IPS-NIHi11 (cell line): ENCODE results near the gene MMRN2.

ENCODE experiments used
- DNase-seq: peaks from one replicate; pipeline ENCODE4 v3.0.0; 2012; ENCODE audit warnings: mixed read lengths, low spot score

Gene MMRN2

GRCh38 chr10:86970162-86970981 is 13.0 kb upstream of the MMRN2 start:
- peak; percentile 62 for DNase-seq

- no peak for DNase-seq
These were observed 12.1 kb upstream of the MMRN2 start for GRCh38 chr10:86969421-86970041.

DNA sequence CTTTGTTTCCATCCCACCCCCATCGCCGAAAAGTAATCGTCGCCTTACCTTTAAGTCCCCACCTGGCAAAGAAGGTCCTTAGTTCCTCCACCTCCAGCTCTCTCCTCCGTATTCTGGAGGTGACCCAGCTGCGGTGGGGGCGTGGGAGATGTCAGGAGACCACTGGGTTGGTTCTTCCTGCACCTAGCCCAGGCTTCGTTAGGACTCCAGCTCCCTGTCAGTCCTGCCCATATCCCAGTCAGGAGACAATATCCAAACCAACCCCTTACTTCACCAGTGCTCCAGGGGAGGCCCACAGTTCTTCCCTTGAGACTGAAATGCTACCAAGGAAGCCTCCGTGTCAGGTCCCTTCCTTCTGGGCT is 11.6 kb upstream of the MMRN2 start:
- no peak for DNase-seq

DNA sequence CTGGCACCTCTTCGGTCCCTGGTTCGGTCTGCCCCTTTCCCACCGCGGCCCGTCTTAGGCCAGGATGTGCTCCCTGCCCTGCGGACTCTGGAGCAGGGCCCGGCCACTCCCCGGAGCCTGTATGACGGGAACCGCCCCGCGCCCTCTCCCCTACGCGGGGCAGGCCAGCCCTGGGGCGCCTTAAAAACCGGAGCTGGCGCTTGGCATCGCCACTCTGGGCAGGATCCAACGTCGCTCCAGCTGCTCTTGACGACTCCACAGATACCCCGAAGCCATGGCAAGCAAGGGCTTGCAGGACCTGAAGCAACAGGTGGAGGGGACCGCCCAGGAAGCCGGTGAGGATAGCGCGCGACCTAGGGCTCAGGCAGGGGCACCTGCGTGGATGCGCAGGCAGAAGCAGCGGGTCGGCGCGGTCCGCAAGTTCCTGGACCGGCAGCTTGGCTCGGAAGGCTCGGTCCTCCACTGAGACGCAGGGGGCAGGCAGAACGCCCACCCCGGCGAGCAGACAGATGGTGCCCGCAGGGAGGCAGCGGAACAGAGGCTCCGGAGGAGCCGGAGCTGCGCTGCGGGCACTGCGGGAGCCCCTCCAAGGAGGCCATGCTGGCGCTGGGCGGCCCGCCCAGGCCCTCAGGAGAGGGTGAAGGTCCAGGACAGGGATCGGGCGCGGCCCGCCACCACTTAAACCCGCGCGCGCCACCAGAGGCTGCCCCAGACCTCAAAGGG is 11.0 kb upstream of the MMRN2 start, which contains the start of gene ADIRF:
Gene ADIRF, plus strand, starts transcription at position 212 of the 723 bp plus-strand sequence. Its CDS starts 63 bp downstream, at position 275.
- peak; percentile 4 for DNase-seq

- peak; percentile 5 for DNase-seq
These were observed 10.1 kb upstream of the MMRN2 start for GRCh38 chr10:86967481-86967941.

DNA sequence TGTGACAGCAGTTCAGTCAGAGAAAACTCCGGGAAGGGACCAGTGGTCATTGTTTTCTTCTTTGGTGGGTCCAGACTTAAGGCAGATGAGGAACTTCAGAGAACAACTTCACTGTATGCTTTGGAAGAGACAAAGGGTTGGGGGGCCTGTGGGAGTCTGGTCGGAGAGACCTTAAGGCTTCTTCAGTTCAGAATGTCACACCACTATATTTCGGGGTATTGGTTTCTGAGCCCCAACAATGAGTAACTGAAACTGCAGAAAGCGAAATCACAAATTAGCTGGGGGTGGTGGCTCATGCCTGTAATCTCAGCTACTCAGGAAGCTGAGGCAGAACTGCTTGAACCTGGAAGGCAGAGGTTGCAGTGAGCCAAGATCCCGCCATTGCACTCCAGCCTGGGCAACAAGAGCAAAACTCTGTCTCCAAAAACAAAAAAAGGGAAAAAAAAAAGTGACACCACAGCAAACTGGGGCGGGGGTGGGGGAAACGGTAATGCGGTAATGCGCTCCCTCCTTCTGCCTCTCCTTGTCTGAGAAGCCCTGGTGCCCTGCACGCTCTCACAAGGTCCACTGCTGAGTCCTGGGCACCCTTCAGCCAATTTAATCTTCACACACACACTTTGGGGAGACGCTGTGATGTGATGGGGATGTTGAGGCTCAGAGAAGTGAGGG is 8.7 kb upstream of the MMRN2 start:
- DNase-seq, result no peak

DNA sequence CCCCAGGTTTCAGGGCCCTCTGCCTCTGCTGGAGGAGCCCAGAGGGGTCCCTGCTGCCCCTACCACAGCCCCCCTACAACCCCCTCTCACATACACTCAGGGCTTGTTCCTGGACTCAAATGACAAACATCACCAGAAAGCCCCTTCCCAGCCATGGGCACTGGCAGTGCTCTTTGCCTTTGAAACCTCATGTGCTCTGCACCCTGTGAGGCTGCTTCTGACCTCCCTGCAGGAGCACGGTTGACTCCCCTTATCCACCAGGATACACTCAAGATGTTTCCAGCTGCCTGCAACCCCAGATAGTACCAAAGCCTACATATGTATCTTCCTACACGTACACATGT is 7.4 kb upstream of the MMRN2 start:
- no peak for DNase-seq

GRCh38 chr10:86964061-86964846 is 6.8 kb upstream of the MMRN2 start:
- no peak for DNase-seq

DNA sequence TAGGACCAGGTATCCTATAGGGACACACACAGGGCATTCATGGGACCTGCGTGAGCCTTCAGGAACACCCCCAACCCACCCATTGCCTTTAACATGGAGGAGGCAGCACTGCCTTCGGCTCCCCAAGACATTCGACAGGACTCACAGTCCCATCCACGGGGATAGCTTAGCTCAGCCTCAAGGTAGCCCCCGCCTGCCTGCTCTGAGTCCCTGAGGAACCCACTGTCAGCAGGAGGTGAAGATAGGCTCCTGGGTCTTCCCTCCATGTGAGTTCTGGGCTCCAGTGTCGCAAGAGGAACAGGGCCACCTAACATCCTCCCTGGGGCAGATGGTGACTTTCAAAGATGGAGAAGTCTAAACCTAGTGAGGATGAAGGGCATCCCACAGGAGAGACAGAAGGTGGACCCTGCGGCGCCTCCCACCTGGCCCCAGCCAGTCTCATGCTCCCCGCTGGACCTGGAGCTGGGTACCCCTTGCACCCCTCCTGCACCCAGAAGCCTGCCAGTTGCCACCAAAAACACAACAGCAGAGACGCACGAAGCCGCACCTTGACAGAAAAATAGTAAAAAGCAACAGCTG is 6.0 kb upstream of the MMRN2 start:
- DNase-seq, result no peak

GRCh38 chr10:86962981-86963310 is 5.5 kb upstream of the MMRN2 start:
- DNase-seq, result no peak

DNA sequence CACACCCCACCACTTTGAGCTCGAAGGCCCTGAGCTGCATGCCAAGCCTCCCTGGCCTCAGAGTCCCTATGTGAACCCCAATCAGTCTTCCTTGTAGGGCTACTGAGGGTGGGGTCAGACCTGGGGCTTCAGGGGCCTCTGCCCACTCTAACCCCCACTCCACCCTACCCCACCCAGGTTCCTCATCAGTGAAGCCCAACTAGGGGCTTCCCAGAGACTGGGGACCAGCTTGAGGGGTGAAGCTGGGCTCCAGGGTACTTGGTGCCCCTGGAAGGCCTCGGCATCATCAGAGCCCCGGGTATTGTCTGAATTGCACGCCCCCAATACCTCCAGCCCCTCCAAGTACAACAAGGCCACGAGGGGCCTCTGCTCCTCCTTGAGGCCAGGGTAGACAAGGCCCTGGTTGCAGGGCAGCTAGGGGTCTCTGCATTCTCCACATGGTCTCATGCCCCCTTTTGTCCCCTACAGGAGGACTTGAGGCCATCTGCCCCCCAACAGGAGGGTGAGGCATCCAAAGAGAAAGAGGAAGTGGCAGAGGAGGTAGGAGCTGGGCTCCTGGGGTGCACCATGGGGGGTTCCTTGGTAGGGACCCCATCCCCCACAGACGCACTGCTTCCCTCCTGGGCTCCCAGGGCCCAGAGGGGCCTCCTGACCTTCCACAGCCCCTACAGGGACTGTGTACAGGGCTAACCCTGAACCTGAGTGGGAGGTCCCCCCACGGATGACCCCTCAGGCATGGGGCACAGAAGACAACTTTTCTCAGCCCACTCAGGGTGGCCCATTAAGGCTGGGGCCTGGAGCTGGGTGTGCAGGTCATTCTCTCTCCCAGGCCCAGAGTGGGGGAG is 4.9 kb upstream of the MMRN2 start:
- DNase-seq, result no peak

- no peak for DNase-seq
These were observed 4.2 kb upstream of the MMRN2 start for GRCh38 chr10:86961481-86962091.

DNA sequence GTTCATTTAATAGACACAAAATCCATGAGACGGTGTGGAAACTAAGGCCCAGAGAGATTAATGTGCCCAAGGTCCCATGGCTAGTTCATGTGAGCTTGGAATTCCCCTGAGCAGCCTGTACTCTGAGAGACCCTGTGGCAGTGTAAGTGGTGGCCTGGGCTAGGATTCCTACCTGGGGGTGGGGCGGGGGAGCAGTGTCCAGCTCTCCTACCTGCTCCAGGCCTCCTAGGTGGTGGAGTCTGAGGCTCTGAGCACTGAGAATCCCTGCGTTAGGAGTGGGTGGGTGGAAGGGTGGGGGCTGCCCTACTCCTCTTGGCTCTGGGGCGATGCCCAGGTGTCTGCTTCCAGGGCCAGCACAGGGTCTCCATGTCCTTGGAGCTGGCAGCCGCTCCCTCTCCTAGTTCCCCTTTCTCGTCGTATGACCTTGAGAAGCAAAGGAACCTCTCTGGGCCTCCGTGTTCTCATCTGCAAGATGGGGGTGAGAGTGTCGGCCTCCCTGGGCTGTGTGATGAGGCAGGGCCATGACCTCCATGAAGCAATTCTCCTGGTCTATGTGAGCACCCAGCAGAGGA is 3.5 kb upstream of the MMRN2 start:
- no peak for DNase-seq

- DNase-seq, result peak; percentile 84
These were observed 2.8 kb upstream of the MMRN2 start for GRCh38 chr10:86960003-86960862.

DNA sequence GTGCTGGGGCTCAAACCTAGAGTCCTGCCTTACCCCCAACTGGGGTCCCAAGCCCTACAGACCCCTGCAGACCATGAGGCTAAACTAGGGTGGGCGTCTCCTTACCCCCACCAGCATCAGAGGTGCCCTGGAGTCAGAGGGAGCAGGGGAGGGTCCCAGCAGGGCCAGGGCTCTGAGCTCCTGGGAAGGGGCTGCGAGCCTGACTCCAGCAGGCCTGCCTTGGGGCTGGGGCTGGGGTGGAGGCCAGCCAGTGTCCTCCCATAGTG is 2.3 kb upstream of the MMRN2 start:
- DNase-seq, result no peak

DNA sequence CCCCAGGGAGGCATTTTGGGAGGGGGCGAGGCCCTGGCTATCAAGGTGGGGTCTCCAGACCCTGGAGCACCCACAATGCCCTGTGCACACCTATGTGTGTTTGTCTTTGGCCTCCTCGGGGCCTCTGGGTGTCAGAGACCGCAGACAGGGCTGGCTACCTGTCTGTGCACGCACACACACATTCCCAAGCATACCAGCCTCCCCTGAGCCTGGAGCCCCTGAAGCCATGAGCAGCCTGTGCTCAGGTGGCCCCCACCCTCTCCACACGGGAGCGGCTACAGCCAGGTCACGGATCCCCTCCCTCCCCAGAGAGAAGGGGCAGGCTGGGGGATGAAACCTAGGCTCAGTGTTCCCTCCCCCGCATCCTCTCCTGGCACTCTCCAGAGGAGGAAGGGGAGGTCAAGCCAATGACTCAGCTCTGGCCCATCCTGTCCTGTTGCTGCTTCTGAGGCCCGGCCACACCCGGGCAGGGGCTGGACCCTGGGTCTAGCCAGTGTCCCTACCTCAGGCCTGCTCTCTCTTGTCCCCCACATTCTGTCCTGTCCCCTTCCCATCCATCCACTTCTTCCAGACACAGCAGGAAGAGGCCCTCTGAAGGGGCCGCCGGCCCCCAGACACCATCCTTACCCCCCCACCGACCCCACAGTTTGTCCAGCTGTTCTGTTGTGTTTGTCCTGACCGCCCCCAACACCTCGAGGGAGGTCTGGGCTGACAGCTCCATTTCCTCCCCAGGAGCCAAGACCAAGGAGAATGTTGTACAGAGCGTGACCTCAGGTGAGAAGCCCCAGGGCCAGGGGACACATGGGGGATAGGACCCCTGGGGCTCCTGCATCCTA is 1.7 kb upstream of the MMRN2 start:
- peak; percentile 51 for DNase-seq

GRCh38 chr10:86958116-86958900 is 893 bp upstream of the MMRN2 start, which contains the start of gene SNCG:
SNCG (plus strand) TSS chr10:86958599; CDS start chr10:86958698, 99 bp downstream.
- no peak for DNase-seq
